ENCODE results near the gene EN2.

The EN2 gene

DNA sequence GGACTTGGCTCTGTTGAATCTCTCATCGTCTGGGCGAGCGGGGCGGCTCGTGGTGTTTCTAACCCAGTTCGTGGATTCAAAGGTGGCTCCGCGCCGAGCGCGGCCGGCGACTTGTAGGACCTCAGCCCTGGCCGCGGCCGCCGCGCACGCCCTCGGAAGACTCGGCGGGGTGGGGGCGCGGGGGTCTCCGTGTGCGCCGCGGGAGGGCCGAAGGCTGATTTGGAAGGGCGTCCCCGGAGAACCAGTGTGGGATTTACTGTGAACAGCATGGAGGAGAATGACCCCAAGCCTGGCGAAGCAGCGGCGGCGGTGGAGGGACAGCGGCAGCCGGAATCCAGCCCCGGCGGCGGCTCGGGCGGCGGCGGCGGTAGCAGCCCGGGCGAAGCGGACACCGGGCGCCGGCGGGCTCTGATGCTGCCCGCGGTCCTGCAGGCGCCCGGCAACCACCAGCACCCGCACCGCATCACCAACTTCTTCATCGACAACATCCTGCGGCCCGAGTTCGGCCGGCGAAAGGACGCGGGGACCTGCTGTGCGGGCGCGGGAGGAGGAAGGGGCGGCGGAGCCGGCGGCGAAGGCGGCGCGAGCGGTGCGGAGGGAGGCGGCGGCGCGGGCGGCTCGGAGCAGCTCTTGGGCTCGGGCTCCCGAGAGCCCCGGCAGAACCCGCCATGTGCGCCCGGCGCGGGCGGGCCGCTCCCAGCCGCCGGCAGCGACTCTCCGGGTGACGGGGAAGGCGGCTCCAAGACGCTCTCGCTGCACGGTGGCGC, at the start of gene EN2:
Gene EN2 (plus strand): TSS at position 19 of the 767 bp plus-strand sequence. CDS start 249 bp downstream, at position 268.
- no peak for DNase-seq (ENCODE audit: low read depth in 2 of 2)

DNA sequence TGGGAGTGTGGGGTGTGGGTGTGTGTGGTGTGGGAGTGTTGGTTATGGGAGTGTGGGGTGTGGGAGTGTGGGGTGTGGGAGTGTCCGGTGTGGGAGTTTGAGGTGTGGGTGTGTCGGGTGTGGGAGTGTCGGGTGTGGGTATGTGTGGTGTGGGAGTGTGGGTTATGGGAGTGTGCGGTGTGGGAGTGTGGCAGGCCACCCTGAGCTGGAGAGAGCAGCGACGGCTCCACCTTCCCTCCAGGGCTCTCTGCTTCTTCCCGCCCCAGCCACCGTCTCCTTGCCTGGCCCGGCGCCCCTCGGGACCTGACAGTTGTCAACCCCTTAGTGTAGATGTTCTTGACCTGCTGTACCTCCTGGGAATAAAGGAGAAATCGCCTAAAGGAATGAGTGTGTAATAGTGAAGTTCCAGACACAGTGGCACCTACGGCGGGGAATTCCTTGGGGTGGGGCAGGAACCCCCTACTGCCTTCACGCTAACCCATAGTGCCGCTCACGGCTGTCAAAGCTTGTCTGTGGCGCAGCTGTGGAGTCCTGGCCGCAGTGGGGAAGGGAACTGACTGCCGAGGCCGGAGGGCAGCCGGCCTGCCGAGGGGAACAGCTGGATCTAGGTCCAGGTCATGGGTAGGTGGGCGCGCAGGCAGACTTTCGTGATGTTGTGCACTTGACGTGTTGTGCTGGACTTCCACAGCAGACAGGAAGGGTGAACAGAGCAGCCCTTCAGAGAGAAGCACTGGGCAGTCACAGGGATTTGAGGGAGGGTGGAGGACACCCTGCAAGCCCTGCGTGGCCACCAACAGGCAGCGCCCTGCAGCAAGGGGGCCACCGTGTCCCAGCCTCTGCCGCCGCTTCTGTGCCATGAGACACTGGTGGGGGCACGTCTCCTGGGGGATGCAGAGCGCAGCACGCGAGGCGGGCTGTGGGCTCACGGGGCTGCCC, 49.0 kb upstream of the EN2 start:
- DNase-seq (ENCODE audit: low read depth in 2 of 2): no peak

DNA sequence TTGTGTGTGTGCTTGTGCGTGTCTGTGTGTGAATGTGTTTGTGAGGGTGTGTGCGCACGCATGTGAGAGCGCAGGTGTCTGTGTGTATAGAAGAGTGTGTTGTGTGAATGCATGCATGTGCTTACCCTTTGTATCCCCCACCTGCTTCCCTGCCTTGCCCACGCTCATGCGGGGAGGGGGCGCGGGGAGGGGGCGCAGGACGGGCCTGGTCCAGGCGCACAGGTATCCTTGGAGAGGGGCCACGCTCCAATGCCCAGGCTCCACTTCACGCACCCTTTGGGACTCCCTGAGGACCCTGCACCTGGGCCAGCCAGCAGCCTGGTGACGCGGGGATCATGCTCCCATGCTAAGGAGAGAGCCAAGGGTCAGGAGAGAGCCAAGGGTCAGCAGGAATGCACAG, 47.9 kb upstream of the EN2 start:
- DNase-seq (ENCODE audit: low read depth in 2 of 2): no peak

DNA sequence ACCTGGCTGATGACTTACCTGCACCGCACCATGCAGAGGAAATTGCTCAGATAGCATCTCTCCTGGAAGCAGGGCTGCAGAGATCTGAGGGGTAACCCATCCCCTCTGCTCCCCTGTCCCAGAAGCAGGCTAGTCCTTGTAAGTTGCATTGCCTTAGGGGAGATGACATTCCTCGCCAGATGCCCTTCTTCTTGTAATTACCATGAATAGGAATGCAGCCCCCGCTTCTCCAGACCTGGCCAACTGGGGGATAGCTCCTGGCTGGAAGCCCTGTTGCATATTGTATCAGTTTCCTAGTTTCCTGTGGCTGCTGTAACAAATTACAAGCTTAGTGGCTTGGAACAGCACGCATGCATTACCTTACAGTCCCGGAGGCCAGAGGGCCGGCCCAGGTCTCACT, 47.5 kb upstream of the EN2 start:
- DNase-seq (ENCODE audit: low read depth in 2 of 2): no peak

DNA sequence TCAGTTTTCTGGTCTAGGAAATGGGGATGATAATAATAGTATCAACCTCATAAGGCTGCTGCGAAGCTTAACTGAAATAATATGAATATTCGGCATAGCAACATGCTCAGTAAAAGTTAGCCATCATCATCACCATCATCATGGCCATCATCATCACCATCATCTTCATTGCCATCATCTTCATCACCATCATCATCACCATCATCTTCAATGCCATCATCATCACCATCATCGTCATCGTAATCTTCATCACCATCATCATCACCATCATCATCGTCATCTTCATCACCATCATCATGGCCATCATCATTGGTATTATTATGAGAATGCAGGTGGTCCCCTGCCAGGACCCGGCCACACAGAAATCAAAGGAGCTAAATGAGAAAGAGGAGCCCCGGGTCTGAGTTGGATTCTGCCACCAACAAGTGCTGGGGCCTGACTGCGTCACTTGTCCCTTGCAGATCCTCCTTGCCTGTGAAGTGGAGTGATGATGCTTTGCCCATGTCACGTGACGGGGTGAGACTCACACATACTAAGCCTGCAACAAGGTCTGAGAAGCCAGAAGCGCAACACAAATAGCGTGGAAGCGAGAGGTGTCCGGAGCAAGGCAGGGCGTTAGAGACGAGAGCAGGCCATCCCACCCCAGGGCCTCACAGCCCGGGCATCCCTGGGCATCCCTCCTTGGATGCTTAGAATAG, 46.1 kb upstream of the EN2 start:
- DNase-seq (ENCODE audit: low read depth in 2 of 2): no peak

DNA sequence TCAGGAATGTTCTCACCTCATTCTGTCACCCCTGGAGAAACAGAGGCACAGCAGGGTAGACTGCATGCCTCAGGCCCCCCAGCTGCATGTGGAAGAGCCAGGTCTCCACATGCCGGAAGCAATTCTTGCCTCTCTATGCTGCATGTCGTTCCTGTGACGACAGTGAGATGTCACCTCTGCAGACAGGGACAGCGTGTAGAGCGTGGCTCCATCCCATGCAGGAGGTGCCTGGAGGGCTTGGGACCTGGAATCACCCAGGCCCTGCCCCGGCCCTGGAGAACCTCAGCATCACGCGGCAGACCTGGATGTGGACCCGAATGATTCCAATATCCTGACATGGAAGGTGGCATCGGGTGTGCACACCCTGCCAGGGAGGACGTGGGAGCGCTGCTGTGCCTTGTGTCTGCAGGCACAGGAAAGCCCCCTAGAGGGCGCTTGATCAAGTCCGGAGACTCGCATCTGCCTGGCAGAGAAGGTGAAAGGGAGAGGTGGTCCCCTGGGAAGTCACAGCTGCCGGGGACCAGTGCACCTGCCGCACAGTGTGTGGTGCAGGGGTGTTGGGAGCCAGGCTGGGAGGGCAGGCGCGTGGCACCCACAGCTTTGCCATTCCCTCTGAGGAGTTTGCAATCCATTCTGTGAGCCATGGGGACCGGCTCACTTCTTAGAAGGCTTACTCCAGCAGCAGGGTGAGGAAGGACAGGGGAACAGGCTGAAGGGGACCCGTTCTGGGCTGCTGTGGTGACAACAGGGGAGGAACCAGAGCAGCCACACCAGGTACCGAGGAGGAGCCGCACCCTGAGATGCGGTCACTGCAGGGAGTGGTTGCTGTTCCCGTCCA, 45.3 kb upstream of the EN2 start:
- peak; percentile 3 to 4 for DNase-seq (ENCODE audit: low read depth in 2 of 2)

DNA sequence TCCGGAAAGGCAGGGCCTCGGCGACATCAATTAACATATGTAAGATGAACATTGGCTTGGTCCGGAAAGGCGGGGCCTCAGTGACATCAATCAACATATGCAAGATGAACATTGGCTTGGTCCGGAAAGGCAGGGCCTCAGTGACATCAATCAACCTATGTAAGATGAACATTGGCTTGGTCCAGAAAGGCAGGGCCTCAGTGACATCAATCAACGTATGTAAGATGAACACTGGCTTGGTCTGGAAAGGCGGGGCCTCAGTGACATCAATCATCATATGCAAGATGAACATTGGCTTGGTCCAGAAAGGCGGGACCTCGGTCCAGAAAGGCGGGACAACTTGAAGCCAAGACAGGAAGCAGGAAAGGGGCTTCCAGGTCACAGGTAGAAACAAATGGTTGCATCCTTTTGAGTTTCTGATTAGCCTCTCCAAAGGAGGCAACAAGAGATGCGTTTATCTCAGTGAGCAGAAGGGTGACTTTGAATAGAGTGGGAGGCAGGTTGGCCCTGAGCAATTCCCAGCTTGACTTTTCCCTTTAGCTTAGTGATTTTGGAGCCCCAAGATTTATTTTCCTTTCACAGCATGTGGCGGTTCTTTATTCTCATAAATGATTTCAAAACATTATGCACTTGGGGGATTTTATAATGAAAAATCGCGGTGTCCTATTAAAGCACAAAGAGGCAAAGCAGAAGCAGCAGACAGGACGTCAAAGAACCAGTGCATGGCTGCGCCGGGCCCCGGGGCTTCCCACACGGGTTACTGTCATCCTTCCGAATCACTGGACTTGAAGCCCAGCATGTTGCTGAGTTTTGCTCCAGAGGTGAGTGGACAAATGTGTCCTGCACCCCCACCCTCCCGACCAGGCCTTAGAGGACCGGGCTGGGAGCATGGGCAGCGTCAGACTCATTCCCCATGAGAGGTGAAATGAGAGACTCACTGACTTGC, 43.1 kb upstream of the EN2 start:
- no peak for DNase-seq (ENCODE audit: low read depth in 2 of 2)

DNA sequence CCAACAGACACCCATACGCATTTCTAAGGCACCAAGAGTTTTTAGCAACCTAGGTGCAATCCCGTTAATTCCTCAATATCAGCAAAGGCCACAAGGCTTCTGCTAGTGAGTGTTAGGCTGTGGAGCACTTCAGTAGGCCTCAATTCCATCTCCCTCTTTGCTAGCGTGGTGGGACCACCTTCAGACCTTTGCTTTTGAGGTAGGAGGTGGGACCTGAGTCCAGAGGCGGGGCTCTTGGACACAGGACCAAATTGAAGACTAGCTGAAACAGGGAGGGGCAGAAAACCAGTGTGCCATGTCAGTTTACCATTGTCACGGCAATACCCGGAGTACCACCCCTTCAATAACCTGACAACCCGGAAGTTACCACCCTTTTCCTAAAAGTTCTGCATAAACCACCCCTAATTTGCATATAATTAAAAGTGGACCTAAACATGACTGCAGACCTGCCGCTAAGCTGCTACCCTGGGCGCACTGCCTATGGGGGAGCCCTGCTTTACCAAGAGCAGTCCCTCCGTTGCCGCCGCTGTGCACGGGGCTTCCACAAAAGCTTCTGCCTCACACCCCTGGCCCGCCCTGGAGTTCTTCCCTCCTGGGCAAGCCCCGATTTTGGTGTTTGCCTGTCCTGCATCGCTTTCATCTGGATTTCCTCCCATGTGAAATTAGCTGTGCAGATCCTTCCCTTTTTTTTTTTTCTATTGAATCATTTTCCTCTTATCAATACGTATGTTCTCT, 41.1 kb upstream of the EN2 start:
- DNase-seq (ENCODE audit: low read depth in 2 of 2): no peak

DNA sequence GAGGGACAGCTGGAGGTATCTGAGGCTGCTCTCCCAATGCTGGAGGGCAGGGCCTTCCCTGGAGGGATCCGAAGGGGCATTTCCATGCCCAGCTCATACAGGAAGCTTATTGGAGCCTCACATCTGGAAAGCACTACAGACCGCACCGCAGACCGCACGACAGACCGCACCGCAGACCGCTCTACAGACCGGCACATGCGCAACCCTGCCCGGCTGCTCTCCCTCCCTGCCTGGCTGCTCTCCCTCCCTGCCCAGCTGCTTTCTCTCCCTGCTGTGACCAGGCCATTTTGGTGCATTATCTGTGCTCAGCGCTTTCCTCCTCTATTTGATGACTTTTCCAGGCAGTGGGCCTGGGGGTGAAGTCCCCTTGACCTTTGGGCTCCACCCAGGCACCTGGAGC, 39.6 kb upstream of the EN2 start:
- DNase-seq (ENCODE audit: low read depth in 2 of 2): no peak

DNA sequence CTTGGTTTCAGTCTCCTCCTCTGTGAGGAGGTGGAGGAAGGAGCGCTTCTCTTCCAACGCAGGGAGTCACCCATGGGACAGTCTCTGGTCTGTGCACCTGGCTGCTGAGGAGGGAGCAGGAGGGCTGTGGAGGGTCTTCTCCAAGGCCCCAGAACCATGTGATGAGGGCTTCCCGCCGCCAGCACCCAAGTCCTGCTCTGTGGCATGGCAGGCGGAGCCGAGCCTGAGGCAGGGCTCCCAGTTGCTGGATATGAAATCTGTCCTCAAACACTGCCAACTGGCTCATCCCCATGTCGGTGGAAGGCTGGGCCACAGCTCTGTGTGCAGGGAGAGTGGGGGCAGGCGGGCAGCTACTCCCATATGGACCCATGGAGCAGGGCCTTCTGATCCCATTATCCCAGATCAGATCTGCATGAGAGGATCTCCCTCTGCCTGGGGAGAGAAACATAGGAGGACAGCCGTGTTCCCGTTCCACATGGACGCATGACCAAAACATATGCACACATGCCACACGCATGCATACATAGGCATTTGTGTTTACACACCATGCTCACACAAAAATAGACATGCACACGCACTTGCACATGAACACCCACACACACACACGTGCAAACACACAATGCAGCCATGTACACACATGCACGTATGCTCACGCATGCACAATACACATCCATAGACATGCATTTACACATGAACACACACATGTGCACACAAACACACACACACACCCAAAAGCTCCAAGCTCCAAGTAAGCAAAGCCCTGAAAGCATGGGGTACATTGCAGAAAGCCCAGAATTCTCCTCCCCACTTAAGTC, 38.8 kb upstream of the EN2 start:
- no peak for DNase-seq (ENCODE audit: low read depth in 2 of 2)

DNA sequence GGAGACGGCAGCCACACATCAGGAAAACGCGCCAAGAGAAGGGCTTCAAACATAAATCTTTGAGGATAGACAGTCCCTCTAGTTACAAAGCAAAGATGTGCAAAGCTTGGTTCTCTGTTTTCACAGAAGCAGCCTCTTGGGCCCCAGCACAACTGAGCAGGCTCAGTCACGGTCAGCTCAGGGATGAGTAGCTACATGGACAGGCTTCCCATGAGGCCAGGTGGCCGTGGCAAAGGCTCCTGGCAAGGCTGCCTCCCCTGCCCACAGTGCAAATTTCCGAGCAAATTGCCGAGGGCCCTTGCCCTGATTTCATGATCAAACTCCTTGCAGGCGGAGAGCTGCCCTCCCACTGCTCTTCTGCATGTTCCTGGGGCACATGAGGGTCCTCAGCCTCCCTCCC, 37.8 kb upstream of the EN2 start:
- no peak for DNase-seq (ENCODE audit: low read depth in 2 of 2)

DNA sequence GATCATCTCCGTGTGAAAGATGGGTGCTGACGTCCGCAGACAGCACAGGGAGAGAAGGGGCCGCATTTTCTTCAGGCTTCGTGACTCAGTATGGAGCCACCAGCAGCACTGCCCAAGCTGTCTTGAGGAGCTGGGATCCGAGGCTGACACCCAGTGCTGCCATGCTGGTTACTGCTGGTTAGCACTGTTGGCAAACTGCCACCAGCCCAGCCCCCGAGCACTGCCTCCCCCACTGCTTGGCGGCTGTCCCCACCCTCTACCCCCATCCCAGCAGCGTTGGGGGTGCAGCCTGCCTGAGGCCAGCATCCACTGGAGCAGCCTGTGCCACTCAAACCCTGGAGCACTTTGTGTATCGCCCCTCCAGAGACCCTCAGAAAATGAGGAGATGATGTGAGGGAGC, 35.8 kb upstream of the EN2 start:
- no peak for DNase-seq (ENCODE audit: low read depth in 2 of 2)

DNA sequence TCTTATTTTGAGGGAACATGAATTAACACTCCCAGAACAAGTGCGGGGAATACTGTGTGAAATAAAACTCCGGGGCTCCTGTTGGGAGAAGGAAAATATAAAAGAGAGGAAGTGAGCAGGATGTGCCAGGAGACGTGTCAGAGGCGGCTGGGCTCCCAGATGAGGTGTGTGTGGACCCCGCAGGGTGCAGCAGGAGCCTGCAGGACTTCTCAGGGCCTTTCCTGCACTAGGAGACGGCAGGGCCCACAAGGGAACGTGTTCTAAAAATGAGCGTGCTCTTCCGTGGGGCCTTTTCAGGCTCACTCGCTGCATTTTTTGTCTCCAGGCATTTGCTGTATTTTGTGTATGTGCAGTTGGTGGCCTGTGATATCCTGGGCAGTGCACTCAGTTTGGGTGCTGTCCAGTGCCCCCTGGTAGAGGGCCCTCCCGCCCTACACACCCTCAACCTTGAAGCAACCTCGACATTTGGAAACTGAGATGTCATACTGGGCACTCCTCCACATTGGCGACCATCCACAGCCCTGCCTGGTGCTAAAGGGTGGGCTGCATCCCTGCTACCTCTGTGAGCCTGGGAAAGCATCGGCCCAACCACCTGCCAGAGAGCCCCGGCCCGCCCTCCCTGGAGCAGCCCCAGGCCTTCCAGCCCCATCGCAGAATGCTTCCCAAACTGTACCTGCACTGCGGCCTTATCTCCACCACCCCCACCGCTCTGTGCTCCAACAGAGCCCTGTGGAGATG, 35.2 kb upstream of the EN2 start:
- DNase-seq (ENCODE audit: low read depth in 2 of 2): no peak

DNA sequence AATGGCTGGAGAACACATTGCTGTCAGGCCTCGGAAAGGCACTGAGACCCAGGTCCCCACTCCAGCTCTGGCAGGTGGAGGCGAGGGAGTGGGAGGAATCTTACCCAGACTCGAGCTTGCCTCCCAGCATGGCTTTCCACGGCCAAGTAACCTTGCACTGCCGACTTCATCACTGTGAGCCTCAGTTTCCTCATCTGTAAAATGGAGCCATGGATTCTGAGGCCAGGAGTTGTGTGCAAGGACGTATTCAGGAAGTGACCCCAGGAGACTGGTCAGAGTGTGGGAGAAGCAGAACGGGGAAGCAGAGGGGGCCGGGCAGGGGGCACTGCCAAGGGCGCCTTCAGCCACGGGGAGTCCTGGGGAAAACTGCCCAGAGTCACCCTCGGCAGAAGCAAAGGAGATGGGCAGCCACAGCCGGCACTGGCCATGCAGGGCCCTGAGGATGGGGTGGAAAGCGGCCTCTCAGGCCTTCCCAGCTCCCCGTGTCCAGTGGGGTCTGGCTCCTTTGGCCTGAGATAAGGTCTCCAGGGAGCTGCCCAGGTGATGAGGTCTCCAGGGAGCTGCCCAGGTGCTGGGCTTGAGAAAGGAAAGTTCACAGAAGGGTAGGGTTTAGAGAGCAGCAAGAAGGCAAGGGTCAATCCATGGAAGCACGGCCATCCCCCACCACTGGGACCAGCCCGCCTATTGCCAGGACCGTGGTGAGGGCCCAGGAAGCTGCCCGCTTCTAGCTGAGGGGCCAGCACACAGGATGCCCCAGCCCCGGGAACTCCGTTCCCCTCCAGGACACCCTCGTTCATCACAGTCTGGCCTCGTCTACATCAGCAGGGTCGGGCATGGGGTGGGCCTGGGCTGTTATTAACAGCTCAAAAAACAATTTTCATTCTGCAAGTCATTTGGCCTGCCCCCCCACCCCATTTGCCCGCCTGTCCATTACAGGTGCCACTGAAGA, 34.3 kb upstream of the EN2 start:
- DNase-seq (ENCODE audit: low read depth in 2 of 2): no peak

DNA sequence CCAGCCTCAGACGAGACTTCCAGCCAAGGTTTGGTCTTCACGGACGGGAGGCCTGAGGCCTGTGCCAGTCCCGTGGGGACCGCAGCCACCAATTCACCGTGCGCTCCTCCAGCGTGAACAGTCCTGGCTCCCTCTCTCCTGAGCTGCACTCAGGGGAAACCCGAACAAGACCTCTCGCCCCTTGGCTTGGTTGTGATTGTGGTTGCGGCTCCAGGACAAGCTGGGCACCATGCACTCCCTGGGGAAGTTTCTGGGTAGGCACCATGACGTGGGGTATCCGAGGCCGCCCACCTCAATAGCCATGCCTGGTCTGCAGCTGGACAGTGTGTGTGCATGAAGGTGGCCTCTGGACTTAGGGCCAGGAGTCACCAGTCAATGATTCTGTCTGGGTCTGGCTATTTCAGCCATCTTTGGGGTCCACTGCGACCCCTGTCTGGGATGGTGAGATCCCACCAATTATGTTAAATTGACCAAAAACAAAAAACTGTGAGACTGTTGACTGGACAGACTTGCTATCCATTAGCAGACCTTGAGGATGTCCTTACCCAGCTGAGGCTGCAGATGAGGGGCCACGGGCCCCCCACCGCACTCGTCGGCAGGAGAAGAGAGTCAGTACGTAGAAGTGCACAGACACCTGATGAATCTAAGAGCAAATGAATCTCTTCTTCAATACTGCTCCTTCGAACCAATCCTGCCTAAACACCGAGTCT, 33.5 kb upstream of the EN2 start:
- no peak for DNase-seq (ENCODE audit: low read depth in 2 of 2)

DNA sequence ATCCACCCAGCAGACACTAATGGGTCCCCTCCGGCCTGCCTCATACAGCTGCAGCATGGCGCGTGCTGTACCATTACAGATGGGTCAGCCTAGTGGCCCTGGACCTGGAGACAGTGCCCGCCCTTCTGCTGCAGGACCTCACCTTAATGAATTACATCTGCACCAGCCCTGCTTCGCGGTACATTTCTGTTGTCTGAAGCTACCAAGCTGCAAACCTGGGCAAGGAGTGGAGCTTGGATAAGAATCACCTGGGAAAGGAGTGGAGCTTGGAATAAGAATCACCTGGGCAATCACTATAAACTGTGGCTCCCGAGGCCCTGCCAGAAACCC, 33.0 kb upstream of the EN2 start:
- no peak for DNase-seq (ENCODE audit: low read depth in 2 of 2)
